GM18511 (cell line): ENCODE data around the gene POLR3H.
A peak's percentile ranks its signal among the peaks of the same experiment; 100 is the strongest.
"Not testable (repeated sequence)": the region's sequence is repeated elsewhere in the genome, so short reads cannot be mapped to it uniquely, and the experiment has no call there.

ENCODE experiments used
- ATAC-seq: cut with Tn5 transposase; IDR thresholded peaks from one replicate; pipeline ENCODE4 v1.9.1; 2021; ENCODE audit warnings: mild to moderate bottlenecking, moderate library complexity; ENCODE audit not compliant: unreplicated experiment

Gene POLR3H

DNA sequence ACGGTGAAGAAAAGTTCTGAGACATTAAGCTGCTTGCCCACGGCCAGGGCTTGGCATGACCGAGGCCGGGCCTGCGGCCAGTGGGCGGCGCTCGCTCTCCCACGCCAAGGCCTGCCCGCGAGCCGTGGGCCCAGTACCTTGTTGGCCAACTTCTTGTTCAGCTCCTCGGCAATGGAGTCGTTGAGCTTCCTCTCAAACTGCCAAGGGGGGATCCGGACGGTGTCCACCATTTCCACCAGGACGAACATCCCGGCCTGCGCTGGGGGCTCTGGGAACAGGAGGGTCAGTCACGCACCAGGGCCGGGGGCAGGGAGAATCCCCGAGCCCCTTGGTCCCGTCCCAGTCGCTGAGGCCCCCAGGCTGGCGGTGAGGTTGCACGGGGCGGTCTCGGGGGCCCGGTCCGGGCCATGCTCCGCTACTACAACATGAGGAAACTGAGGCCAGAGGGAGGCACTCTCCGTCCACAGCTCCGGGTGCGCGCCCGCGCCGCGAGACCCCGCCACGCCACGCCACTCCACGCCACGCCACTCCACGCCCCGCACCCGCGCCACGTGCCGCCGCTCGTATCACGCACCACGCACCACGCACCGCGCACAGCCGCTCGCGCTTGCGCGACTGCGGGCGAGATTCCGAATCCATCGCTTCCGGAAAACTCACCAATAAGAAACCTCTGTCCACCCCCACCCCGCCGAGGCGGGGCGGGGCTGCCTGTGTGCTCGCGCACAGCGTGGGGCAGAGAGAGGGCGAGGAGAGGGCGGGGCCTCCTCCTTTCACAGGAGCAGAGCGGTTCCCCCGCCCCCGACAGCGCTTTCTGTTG is at the start of gene POLR3H:
Gene POLR3H, minus strand, starts transcription at position 617 of the 817 bp plus-strand sequence. Its CDS starts 369 bp downstream, at position 248.
- ATAC-seq: peak; percentile 92

DNA sequence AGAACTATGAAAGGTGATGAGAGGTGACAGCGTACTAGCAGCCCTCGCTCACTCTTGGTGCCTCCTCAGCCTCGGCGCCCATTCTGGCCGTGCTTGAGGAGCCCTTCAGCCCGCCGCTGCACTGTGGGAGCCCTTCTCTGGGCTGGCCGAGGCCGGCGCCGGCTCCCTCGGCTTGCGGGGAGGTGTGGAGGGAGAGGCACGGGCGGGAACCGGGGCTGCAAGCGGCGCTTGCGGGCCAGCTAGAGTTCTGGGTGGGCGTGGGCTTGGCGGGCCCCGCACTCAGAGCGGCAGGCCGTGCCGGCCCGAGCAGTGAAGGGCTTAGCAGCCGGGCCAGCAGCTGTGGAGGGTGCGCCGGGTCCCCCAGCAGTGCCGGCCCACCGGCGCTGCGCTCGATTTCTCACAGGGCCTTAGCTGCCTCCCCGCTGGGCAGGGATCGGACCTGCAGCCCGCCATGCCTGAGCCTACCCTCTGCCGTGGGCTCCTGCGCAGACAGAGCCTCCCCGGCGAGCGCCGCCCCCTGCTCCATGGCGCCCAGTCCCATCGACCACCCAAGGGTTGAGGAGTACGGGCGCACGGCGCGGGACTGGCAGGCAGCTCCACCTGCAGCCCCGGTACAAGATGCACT is 49.2 kb upstream of the POLR3H start:
- ATAC-seq: not testable (repeated sequence)

- peak; percentile 94 for ATAC-seq
These were observed 45.3 kb upstream of the POLR3H start, which contains the start of gene PMM1 for GRCh38 chr22:41589391-41590241. TSS of gene PMM1 (minus strand) at chr22:41589840. CDS start at chr22:41589805, 35 bp downstream.

DNA sequence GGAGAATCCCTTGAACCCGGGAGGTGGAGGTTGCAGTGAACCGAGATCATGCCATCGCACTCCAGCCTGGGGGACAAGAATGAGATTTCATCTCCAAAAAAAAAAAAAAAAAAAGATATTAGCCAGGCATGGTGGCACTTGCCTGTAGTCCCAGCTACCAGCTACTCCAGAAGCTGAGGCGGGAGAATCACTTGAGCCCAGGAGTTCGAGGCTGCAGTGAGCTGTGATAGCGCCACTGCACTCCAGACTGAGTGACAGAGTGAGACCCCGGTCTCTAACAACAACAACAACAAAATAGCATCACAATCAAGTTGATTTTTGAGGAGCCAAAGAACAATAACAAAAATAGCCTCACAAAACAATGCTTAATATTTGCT is 43.1 kb upstream of the POLR3H start:
- no peak for ATAC-seq

- ATAC-seq: no peak
These were observed 41.6 kb upstream of the POLR3H start for GRCh38 chr22:41585898-41586297.

GRCh38 chr22:41584881-41585280 is 40.6 kb upstream of the POLR3H start:
- ATAC-seq: no peak

- no peak for ATAC-seq
These were observed 38.4 kb upstream of the POLR3H start for GRCh38 chr22:41582694-41583093.

DNA sequence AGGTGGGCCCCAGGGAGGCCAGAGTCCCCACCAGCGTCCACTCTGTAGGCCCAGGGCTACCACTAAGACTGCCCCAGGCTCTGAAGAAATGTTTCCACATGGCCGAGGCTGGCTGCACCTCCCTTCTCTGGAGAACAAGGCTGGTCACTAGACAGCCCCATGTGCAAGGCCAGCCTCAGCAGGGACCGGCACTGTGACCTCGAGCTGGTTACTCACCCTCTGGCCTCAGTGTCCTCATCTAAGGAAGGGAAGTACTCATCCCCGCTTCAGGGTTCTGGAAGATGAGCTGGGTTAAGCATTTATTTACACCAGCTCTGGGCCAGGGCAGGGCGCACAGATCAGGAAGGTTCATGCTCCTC is 35.7 kb upstream of the POLR3H start:
- ATAC-seq: no peak

- no peak for ATAC-seq
These were observed 35.2 kb upstream of the POLR3H start for GRCh38 chr22:41579297-41579996.

- no peak for ATAC-seq
These were observed 34.5 kb upstream of the POLR3H start for GRCh38 chr22:41578818-41579217.

DNA sequence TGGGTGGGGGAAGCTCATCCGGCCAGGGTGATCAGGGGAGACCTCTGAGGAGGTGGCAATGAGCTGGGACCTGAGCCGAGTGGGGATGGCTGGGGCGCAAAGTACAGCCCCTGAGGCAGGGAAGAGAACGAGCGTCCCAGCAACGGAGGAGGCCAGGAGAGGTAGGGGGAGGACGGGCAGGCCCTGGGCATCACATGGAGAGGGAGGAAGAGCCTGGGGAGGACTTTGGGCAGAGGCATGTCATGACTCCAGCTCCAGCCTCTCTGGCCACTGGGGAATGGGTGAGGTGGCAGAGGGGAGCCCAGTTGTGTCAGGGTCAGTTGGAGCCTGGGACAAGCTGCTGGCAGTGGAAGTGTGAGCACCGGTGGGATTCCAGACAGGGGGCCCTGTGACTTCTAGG is 33.8 kb upstream of the POLR3H start:
- ATAC-seq: no peak

DNA sequence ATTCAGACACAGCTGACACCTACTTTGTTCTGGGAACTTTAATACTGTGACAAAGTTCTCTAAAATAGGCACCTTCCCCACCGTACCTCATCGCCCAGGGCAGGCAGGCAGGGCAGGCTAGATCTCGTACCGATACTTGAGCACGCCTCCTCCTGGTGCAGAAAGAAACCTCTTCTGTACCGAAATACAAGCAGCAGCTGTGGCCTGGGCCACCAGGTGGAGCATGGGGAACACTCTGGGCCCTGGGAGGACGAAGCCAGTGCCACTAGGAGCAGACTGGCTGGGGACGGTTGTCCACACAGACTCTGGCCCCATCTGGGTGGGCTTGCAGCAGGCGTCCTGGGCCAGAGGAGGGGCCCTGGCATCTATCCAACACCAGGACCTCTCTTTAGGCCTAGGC is 32.6 kb upstream of the POLR3H start:
- no peak for ATAC-seq

DNA sequence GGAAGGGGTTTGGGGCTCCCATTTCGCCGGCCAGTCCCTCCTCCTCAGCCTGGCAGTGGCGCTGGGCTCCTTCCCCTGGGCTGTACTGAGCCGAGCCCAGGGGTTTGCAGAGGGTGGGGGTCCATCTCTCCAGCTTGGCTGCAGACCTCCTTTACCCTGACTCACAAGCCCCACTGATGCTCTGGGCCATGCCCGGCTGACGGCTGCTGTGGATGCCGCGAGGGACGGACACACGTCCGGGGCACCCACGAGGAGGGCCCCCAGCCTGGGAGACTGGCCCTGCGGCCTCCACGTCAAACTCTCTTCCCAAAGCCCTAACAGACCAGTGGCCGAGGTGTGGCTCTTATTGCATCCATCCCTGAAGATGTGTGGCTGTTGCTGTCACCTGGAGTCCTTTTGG is 31.3 kb upstream of the POLR3H start:
- no peak for ATAC-seq

DNA sequence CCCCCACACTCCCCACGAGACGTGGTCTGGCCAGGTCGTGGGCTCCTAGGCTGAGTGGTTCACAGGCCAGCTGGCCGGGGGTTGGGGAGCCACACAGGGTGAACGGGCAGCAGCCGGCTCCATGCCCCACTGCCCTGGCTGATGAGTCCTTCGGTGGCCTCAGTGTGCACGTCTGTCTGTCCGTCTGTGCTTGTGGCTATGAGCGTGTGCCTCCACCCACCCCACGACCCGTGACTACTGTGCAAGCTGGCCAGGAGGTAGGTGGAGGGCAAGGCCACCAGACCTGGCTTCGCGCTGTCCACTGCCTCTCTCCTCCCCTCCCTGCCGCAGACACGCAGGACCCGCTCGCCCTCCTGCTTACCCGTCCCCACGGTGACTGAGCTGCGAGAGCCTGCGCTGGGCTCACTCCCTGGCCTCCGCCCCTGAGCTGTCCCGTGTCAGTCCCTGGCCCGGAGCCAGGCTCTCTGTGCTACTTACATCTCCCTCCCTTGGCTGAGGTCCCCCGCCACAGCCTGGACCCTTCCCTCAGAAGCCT is 30.6 kb upstream of the POLR3H start:
- ATAC-seq: no peak

- no peak for ATAC-seq
These were observed 29.4 kb upstream of the POLR3H start for GRCh38 chr22:41573677-41574076.

DNA sequence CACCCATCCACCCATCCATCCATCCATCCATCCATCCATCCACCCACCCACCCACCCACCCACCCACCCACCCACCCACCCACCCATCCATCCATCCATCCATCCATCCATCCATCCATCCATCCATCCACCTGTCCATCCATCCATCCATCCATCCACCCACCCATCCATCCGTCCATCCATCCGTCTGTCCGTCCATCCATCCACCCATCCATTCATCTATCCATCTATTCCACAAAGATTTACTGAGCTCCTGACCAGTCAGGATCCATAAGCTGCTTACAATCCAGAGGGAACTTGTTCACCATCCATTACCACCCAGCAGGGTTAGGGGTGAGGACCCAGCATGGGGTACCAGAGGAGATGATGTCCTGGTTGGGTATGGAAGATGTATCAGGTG is 28.0 kb upstream of the POLR3H start:
- ATAC-seq: not testable (repeated sequence)

GRCh38 chr22:41571786-41572185 is 27.5 kb upstream of the POLR3H start:
- ATAC-seq: no peak

DNA sequence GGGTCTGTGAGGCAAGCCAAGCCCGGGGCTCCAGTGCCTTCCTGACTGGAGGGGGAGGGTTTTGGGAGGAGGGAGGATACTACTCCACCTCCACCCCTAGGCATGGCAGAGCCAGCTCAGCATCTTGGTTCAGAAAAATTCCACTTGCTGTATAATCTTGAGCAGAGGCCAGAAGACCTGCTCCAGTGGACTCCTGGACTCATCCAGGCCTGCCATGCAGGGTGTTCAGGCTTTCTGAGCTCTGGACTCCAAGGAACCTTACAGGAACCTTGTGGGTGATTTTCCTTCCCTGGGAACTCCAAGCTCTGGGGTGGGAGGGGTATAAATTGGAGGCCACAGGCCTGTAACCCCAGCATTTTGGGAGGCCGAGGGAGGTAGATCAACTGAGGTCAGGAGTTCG is 26.0 kb upstream of the POLR3H start:
- ATAC-seq: no peak

DNA sequence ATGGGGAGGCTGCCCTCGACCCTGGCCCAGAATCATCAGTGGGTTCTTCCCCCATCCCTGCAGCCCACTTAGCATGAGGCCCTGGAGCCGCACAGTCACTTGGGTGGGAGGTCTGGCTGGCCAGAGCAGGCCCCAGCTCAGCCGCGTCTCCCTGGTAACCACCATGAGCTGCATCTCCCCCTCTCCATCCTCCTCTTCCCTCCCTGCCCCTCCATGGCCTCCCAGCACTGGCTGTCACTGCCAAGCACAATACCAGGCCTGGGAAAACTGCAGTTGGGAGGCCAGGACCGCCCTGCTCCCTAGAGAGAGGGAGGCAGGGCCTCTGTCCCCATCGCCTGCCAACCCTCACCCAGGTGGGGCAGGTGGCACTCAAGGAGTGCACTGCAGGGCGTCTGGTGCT is 24.5 kb upstream of the POLR3H start:
- no peak for ATAC-seq

GRCh38 chr22:41567512-41567768 is 23.2 kb upstream of the POLR3H start:
- ATAC-seq: no peak
